ENCODE results near the gene EXOC3.
"Not testable (repeated sequence)": the region's sequence is repeated elsewhere in the genome, so short reads cannot be mapped to it uniquely, and the experiment has no call there.

EXOC3 gene

DNA sequence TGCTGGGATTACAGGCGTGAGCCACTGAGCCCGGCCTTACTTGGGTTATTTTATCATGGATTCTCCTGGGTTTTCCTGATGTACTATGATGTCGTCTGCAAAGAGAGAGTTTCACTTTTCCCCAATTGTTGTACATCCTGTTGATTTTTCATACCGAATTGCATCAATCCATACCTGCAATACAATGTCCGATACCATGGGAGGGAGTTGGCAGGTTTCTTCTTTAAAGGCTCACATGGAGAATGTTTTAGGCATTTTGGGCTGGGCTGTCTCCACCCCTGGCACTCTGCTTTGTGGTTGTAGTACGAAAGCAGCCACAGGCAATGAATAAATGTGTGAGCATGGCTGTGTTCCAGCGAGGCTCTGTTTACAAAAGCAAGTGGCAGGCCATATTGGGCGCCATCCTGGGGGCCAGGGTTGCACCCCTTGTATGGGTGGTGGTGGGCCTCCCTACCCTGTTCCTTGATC lies 35.1 kb upstream of the EXOC3 start:
- no peak for DNase-seq

DNA sequence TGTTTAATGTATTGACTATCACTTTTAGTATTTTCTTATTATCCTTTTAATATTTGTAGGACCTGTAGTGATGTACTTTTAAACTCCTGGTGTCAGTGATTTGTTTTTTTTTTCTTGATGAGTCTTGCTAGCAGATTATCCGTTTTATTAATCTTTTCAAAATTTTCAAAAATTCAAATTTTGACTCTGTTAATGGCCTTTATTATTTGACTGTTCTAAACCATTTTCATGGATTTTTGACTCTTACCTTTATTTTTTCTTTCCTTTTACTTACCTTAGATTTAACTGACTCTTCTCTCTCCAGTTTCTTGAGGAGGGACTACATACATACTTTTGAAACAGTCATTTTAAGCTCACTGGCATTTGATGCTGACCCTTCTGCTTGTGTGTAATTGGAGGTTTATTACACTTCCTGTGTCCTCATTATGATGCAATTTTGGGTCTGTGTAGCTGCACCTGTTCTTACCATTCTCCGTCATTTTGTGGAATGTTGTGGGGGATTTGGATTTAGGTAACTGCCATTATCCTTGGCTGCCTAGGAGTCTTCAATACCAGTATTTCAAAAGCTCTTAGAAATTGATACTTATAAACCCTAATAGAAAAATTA lies 32.0 kb upstream of the EXOC3 start:
- DNase-seq = no peak

DNA sequence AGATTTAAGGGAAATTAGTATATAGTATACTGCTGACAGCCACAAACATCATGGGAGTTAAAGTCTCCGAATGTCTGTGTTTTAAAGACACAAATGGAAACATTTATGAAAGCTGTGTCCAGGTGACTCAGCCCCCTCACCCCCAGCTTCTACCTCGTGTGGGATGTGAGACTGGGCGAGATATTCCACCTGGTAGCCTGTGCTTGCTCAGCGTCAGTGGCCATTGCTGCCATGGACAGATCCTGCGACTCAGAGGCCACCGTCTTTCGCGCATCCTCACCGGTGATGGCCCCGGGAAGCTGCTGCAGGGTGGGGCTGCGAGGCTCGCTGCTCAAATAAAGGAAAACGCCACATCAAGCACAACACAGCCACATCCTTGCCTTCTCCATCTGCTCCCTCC lies 31.2 kb upstream of the EXOC3 start:
- no peak for DNase-seq

DNA sequence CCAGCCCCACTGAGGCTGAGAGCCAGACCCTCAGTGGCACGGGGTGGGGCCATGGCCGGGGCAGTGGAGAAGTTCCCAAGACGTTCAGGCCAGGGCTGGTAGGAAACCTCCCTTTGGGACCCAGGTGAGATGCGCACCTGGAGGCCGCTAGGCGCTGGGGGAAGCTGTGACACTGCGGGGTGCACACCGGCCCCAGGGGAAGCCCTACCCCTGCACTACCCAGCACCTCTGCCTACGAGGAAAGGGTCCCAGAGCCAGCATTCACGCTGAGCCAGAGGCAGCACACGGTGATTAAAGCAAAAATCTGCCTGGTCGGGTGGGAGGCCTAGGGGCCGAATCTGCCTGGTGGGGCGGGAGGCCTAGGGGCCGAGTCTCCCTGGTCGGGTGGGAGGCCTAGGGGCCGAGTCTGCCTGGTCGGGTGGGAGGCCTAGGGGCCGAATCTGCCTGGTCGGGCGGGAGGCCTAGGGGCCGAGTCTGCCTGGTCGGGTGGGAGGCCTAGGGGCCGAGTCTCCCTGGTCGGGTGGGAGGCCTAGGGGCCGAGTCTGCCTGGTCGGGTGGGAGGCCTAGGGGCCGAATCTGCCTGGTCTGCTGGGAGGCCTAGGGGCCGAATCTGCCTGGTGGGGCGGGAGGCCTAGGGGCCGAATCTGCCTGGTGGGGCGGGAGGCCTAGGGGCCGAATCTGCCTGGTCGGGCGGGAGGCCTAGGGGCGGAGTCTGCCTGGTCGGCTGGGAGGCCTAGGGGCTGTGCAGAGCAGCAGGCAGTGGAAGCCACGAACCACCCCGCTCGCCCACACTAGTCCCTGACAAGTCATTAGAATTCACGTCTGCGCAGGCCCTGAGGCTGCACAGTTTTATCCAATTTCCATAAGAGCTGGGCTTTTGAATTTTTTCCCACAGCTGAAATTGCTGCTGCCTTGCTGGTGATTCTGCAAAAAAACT lies 27.7 kb upstream of the EXOC3 start:
- DNase-seq = not testable (repeated sequence)

DNA sequence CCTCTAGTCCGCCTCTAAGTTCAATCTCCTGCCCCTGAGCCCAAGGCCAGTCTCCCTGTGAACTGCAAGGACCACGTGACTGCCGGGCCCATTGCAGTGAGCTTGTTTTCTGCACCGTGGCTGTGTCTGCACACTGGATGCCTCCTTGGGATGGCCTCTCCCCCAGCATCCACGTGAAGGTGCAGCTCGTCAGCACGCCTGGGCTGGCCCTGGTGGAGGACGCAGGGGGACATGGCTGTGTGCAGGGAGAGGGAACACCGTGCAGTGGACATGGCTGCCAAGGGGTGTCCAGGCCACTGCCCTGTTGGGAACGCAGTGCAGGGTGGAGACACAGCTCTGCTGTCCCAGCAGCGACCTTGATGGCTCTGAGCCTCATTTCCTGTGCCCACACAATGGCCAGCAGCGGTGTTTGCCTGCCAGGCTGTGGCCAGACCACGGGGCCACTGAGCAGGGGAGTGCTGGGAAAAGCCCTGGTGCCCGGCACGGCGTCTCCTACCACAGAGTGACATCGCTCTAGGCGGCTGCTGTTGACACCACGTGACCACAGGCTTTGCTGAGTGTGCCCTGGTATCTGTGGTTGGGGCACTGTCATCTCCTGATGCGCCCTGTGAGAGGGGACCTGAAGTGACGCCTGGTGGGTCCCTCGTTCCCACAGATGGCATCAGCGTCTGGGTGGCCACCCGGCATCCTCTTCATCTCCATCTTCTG lies 26.9 kb upstream of the EXOC3 start:
- DNase-seq = no peak

DNA sequence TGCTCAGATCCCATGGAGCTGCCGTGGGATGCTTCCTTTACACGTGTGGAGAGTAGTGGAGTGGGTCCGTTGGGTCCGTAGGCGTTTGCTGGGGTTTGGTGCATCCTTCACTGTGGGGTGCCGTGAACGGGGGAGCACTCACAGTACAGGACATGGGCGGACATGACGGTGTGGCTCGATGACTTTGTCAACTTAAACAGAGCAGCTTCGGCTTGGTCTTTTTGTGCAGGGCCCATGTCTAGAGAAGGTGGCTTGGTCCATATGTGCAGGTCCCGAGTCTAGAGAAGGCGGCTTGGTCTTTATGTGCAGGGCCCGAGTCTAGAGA lies 26.4 kb upstream of the EXOC3 start:
- no peak for DNase-seq

DNA sequence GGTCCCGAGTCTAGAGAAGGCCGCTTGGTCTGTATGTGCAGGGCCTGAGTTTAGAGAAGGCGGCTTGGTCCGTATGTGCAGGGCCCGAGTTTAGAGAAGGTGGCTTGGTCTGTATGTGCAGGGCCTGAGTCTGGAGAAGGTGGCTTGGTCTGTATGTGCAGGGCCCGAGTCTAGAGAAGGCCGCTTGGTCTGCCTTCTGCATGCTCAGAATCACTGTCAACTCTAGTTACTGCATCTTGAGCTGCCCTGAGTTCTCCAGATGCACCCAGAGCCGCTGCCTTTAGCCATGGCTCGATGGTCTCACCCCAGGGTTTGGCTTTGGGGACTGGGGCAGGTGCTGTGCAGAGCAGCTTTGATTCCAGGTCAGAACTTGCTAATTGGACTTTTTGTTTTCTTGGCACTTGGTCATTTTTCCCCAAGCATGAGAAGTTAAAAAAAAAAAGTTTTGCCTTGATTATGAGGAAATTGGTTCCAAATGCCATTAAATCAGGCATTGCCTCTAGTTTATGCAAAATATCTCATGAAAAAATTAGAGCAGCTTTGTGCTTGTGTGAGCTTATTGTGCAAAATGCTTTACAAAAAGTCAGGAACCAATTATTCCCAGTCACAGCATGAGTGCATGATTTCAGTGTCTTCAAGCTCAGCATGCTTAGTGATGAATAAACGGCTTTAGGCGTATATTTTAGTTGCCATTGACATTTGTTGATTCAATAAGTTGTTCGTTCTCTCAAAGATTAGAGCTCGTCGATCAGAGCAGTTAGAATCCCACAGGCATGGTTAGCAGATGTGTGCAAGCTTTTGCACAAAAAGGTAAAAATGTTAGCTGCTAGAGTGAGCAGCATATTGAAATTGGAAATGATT lies 25.4 kb upstream of the EXOC3 start:
- no peak for DNase-seq

DNA sequence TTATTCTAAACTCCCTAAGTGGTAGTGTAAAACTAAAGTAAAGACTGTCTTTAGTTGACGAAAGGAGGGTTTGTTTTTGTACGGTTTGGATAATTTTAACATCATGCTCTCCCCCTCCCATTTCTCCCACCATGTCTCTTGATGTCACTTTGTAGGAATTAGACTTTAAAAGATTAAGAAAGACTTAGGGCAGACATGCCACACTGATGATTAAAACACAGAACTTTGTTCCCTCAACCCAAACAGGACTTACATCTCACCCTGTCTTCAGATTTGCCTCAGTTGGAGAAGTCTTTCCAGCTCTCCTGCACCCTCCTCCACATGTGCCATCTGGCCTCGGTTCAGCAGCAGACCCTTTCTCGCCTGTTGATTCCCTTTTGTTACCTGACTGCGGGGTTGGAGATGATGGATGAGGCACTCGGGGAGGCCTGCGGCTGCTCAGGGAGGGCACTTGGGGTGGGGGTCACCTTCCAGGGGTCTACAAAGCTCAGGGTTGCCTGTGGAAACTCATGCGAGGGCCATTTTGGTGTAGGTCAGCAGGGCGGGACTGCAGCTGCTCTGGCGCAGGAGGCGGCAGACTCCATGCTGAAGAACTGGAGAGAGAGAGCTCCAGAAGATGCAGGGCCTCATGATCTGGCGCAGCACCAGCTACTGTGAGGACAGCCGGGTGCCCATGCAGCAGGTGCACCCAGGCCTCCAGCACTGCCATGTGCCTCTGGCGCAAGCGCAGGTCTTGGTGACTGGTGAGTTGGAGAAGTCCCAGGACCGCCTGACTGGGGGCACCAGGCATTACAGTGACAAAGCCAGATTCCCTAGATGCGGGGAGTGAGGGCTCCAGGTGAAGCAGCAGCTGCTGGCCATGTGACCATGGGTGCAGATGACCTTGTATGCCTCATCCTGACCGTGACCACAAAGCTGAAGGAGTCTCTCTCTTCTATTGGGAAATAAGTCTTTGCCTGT lies 24.5 kb upstream of the EXOC3 start:
- no peak for DNase-seq

DNA sequence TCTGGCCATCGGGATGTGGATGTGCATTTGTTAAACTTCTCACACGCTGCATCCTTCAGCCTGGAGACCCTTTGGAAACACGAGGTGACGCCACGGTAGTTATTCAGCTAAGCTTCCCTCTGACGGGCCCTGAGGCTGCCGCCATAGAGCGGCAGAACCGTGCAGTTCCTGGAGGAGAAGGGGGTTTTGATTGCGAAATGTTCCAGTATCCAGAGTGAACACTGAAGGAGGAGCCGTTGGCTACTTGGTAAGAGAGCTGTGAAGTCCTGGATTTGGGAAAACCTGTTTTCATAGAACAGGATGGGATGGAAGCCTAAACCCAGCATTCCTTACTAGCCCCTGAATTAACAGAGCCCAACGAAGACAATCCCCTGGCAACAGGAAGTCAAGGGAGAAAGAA lies 23.0 kb upstream of the EXOC3 start:
- DNase-seq = no peak

DNA sequence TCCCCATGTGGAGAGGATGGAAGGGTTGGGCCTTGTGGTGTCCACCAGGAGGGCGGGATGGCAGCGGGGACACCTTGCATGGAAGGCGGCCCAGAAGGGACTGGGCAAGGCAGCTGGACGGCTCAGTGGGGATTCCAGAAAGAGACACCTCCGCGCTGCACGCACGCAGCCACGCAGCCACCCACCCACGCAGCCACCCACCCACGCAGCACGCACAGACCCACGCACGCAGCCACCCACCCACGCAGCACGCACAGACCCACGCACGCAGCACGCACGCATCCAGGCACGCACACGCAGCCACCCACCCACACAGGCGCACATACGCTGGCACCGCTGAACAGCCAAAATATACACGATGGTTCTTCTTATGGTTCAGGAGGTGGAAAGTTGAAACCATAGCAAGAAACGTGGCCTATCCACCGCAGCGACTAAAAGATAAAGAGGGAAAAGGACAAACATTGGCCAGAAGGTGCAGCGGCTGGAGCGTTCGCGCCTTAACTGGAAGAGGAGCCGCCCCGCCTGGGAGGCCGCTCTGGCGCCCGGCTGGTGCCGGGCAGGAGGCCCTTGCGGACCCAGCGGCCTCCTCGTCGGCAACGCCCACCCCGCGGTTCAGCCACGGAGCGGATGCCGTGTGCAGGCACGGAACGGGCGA lies 22.2 kb upstream of the EXOC3 start:
- DNase-seq = no peak

DNA sequence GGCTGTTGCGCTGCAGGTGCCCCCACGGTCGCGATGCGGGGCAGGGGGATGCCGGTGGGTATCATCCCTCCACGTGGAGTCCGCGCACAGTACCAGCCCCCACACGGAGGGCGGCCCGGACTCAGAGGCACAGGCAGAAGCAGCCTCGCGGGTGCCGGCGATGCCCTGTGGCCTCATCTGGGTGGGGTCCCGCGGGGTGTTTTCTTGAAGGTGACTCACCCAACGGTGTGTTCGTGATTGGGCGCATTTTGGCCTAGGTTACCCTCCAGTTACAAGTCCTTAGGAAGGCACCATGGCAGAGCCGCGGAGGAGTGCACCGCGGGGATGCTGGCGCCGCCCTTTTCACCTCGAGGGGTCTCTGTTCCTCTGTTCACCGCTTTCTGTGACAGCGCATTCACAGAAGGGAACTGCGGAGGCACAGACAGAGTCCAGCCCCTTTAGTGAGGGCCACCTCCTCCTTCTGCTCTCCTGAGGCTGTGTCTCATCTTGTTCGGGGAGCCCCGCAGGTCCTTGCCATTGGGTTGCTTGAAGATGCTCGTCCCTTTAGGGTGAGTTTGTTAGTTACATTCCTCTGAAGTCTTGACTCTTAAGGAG lies 21.6 kb upstream of the EXOC3 start:
- DNase-seq = no peak

DNA sequence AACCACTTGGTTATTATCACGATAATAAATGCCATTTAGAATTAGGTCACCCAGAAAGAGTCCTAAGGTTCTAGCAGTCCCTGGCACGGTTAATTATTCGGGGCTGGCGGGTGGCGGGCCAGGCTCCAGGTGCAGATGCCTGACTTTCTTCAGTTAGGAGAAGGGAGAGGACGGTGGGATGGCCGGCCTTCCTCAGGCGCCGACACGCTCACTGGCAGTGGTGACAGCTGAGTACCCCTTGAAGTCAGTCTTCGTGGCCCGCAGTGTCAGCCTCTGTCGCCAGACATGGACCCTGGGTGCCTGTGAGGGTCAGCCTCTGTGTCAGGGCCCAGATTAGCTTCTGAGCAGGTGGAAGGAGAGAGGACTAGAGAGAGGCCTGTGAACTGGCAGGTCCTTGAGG lies 21.1 kb upstream of the EXOC3 start:
- DNase-seq = no peak

DNA sequence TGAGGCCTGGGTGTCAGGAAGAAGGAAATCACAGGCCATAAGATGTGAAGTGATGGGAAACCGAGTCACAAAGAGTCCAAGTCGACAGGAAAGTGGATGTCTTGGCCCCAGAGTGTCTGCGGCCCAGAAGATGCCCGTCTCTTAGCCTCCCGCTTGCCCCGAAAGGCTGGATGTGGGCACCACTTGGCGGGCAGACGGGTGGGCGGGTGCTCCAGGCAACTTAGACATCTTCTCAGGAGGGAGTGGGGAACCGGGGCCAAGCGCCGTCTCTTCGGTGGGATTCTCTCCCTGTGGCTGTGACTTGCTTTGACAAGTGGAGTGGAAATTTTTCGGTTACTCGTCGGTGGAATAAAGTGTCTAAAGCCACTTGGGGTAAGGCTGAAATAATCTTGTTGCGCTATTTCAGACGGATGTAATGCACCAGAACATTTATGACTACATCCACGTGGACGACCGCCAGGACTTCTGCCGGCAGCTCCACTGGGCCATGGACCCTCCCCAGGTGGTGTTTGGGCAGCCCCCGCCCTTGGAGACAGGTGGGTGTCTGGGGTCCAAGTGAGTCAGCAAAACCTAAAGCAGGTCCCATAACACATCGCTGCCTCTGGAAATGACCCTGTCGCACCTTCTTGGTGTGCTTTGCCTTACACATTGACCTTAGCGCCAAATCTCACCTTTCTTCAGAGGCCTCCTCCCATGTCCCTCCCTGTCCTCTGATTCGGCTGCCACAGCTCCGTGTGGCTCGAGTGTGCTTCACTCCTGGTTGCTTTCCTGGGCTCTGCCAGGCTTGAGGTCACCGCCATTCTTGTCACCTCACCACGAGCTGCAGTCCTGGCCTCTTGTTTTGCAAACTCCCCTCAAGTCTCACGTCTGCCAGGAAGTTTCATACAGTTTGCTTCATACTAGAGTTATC lies 20.4 kb upstream of the EXOC3 start:
- DNase-seq = no peak

DNA sequence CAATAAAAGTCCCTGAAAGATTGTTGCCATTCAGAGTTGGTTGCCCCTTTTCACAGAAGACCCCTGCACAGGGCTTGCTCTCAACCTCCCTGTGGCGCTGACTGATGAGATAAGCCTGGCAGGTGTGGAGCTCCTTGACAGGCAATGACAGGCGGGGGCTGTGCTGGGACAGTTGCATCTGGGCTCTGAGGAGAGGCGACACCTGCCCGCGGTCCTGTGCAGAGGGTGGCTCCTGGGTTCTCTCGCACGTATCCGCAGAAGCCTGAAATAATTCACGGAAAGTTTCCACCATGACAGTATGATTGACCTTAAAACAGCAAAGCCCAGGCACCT lies 19.8 kb upstream of the EXOC3 start:
- no peak for DNase-seq

DNA sequence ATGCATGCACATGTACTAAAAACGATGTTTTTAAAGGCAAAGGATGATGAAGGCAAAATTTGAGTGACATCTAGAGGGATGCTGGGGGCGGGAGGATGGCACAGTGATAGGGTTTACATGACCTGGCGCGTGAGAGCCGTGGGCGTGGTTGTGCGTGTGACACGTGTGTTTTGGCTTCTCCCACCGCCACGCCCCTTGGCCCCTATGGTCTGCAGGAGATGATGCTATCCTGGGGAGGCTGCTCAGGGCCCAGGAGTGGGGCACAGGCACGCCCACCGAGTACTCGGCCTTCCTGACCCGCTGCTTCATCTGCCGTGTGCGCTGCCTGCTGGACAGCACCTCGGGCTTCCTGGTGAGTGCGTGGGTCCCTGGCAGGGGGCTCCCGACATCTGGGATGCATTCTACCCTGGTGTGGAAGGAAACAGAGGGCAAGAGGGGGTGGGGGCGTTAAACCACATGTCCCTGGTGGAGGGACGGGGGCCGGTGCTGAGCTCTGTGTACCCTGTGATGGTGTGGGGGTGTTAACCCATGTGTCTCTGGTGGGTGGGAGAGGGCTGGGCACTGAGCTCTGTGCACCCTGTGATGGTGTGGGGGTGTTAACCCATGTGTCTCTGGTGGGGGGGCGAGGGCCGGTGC lies 19.2 kb upstream of the EXOC3 start:
- DNase-seq = no peak

DNA sequence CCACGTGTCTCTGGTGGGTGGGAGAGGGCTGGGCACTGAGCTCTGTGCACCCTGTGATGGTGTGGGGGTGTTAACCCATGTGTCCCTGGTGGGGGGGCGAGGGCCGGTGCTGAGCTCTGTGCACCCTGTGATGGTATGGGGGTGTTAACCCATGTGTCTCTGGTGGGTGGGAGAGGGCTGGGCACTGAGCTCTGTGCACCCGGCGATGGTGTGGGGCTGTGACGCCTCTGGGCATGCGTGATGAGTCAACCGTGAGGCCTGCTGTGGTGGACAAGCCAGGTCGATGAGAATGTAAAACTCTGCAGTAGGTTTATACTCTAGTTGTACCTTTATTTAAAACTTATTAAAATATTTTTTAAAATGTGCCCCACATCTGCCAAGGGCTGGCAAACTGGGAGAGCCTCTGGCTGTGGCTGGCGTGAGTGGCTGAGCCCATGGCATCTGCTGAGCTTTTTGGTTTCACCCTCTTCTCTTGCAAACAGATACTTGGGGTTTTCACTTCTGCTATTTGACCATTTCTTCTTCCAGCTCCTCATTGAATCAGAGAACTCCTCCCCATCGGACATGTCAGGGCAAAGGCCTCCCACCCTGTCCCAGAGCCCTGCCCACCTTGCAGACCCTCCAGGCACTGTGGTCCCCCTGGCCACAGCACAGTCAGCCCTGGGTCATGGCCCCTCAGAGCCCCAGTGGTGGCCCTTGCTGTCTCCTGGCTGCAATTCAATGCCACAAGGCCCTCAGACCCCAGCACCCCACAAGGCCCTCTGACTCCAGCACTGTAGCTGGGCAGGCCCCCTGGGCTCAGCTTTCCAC lies 18.5 kb upstream of the EXOC3 start:
- no peak for DNase-seq

DNA sequence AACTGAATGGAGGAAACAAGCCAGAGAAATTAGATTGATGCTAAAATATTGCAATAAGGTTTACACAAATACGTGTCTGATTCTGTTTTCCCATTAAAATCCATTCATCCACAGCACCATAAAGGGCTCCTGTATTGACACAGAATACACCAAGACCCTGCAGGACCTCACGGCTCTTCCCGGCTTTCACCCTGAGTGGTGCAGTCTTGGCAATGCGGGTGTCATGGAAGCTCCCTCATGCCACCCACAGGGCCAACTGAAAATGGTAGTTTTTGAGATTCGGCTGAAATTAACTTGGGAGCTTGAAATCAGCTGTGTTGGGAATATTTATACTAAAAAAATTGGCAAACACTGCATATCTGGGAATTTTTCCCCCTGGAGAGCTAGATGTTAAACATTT lies 17.3 kb upstream of the EXOC3 start:
- no peak for DNase-seq

DNA sequence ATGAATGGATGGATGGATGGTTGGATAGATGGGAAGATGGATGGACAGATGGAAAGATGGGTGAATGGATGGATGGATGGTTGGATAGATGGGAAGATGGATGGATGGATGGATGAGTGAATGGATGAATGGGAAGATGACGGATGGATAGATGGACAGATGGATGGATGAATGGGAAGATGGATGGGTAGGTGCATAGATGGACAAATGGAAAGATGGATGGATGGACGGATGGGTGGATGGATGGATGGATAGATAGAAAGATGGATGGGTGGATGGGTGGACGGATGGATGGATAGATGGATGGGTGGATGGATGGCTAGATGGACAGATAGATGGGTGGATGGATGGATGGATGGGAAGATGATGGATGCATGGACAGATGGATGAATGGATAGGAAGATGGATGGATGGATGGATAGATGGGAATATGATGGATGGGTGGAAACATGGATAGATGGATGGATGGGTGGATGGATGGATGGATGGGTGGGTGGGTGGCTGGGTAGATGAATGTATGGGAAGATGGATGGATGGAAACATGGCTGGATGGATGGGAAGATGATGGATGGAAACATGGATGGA lies 16.5 kb upstream of the EXOC3 start:
- DNase-seq = no peak
